DOHH2 (cell line): ENCODE measurements around the gene PGGHG.

ENCODE experiments used
- H3F3A ChIP-seq: fragments of 200-600 bp; sonication (generic), shearing (Covaris generic); 2 replicates; pipeline ENCODE4 v1.6.0; 2016; ENCODE audit warnings: antibody characterized with exemption, mild to moderate bottlenecking; ENCODE audit not compliant: control insufficient read depth, insufficient read depth
- H3K27ac ChIP-seq: fragments of 200-600 bp; sonication (generic); 2 replicates; pipeline ENCODE4 v1.5.1; 2014; ENCODE audit warnings: low read depth, mild to moderate bottlenecking, low read length, moderate library complexity
- H3K27me3 ChIP-seq: fragments of 200-600 bp; sonication (generic); 2 replicates; pipeline ENCODE4 v1.6.1; 2014; ENCODE audit warnings: mild to moderate bottlenecking, low read length, mixed read lengths; ENCODE audit not compliant: control insufficient read depth
- H3K36me3 ChIP-seq: fragments of 200-600 bp; sonication (generic); 2 replicates; pipeline ENCODE4 v1.6.1; 2014; ENCODE audit warnings: mild to moderate bottlenecking, low read length, moderate library complexity, mixed read lengths; ENCODE audit not compliant: control insufficient read depth
- H3K4me1 ChIP-seq: fragments of 200-600 bp; sonication (generic); 2 replicates; pipeline ENCODE4 v1.6.1; 2014; ENCODE audit warnings: mild to moderate bottlenecking, low read length, mixed read lengths; ENCODE audit not compliant: control insufficient read depth
- H3K4me2 ChIP-seq: fragments of 200-600 bp; sonication (generic); 2 replicates; pipeline ENCODE4 v1.6.0; 2014; ENCODE audit warnings: mild to moderate bottlenecking, low read length, moderate library complexity
- H3K4me3 ChIP-seq: fragments of 200-600 bp; sonication (generic); 2 replicates; pipeline ENCODE4 v1.5.1; 2014; ENCODE audit warnings: mild to moderate bottlenecking, low read length, mixed read lengths
- H3K79me2 ChIP-seq: fragments of 200-600 bp; sonication (generic); 2 replicates; pipeline ENCODE4 v1.6.1; 2014; ENCODE audit warnings: mild to moderate bottlenecking, low read length, mixed read lengths; ENCODE audit not compliant: control insufficient read depth
- H3K9me2 ChIP-seq: fragments of 200-600 bp; sonication (generic); replicated peaks from 2 replicates; pipeline ENCODE4 v1.6.1; 2014; ENCODE audit warnings: mild to moderate bottlenecking, low read length, mixed read lengths; ENCODE audit not compliant: control insufficient read depth
- H3K9me3 ChIP-seq: fragments of 200-600 bp; sonication (generic); 2 replicates; pipeline ENCODE4 v1.6.1; 2014; ENCODE audit warnings: antibody characterized with exemption, low read length, mixed read lengths; ENCODE audit not compliant: control insufficient read depth, insufficient read depth
- H4K20me1 ChIP-seq: fragments of 200-600 bp; sonication (generic); 2 replicates; pipeline ENCODE4 v1.6.0; 2014; ENCODE audit warnings: low read depth, mild to moderate bottlenecking, antibody characterized with exemption, low read length, moderate library complexity; ENCODE audit not compliant: control insufficient read depth, insufficient read depth
- CTCF ChIP-seq: fragments of 200-600 bp; sonication (generic); IDR thresholded peaks from one replicate; pipeline ENCODE4 v1.5.1; 2014; ENCODE audit warnings: antibody characterized with exemption, mild to moderate bottlenecking, low read depth, low read length; ENCODE audit not compliant: poor library complexity, severe bottlenecking
- EZH2phosphoT487 ChIP-seq: fragments of 200-600 bp; sonication (generic); IDR thresholded peaks from 2 replicates; pipeline ENCODE4 v1.6.1; 2017; ENCODE audit warnings: borderline replicate concordance, mild to moderate bottlenecking, antibody characterized with exemption, low read length, moderate library complexity, mixed read lengths

PGGHG gene

GRCh38 chr11:342328-342727 is 53.4 kb downstream of the PGGHG start:
- peaks cover 23% of the 10 kb centered on the region for H3K4me1 ChIP-seq
- H3F3A ChIP-seq = peaks cover 7% of the 10 kb centered on the region
- no peaks in the 10 kb centered on the region for H3K36me3 ChIP-seq
- no peak overlapping the region for H3K27ac ChIP-seq
- H4K20me1 ChIP-seq = no peaks in the 10 kb centered on the region
- no peaks in the 10 kb centered on the region for H3K9me2 ChIP-seq
- H3K9me3 ChIP-seq = no peaks in the 10 kb centered on the region
- no peaks in the 10 kb centered on the region for H3K27me3 ChIP-seq
- no peak overlapping the region for H3K4me2 ChIP-seq
- TF ChIP-seq CTCF (no peak), EZH2phosphoT487 (no peak)
- no peaks in the 10 kb centered on the region for H3K79me2 ChIP-seq
- no peak overlapping the region for H3K4me3 ChIP-seq

DNA sequence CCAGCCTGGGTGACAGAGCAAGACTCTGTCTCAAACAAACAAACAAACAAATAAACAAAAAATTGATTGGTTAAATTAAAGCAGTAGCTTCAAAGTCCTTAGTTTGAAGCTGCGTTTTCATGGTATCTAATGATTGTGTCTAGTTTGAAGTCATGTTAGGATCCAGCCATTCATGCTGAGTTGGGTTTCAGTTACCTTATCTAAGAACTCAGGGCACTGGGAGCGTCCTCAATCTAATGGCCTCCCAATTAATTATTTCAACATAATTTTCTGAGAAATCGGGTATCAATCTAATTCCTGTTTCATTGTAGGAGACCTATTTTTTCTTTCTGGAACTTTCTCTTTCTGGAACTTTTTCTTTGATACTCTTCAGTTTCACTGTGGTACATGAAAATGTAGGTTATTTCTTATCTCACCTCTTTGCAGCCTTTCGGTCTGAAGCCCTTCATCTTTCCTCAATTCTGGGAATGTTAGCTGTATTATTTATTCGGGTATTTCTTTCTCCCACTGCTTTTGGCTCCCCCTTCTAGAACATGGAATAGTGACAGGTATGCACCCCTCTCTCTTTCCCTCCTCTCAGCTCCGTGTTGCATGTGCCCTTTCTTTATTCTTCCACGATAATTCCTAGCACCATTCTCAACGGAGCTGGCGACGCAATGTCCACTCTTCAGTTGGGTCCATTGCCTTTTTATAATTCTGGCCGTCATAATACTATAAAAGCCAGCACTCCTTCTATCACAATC is 56.1 kb downstream of the PGGHG start:
- Histone ChIP-seq H3K27ac (no peak overlapping the region), H3K9me3 (no peaks in the 10 kb centered on the region), H3K27me3 (peaks cover 4% of the 10 kb centered on the region; the same call in 1 of the 2 replicates), H3F3A (peaks cover 7% of the 10 kb centered on the region), H3K9me2 (no peaks in the 10 kb centered on the region), H3K4me2 (no peak overlapping the region), H3K36me3 (no peaks in the 10 kb centered on the region), H4K20me1 (no peaks in the 10 kb centered on the region), H3K4me3 (no peak overlapping the region), H3K79me2 (no peaks in the 10 kb centered on the region), H3K4me1 (peaks cover 21% of the 10 kb centered on the region)
- TF ChIP-seq EZH2phosphoT487 (no peak), CTCF (no peak)
